Activated naive CD8-positive, alpha-beta T cell treated with anti-CD3 and anti-CD28 coated beads, Interleukin-2, amount 10 ng/mL, durations not matched to agents 7 days and 5 days (primary cell): ENCODE results near the gene PDGFRB. TPM values are rescaled to one million over a fixed set of nuclear protein-coding genes. Genes with fewer than 3 reads are reported as not detected.

Experiments
- ATAC-seq: fragments of 150-1000 bp; cut with Tn5 transposase; one replicate; pipeline ENCODE4 v1.10.0; 2021; ENCODE audit warnings: low read depth, moderate library complexity
- POLR2A ChIA-PET: fragments of 350-600 bp; sonication (Branson Sonifier 250); formaldehyde crosslinking; loops from one replicate; lab custom pipeline; 2021; ENCODE audit warnings: antibody characterized with exemption; lab: Charles Lee
- DNase-seq: peaks from one replicate; pipeline ENCODE4 v3.0.0; 2021
- H3K27ac Mint-ChIP-seq: one replicate; pipeline ENCODE4 v1.8.0; 2022; ENCODE audit warnings: mild to moderate bottlenecking, mixed read lengths
- H3K27me3 Mint-ChIP-seq: one replicate; pipeline ENCODE4 v1.8.0; 2022; ENCODE audit warnings: mild to moderate bottlenecking, moderate library complexity, mixed read lengths
- H3K36me3 Mint-ChIP-seq: one replicate; pipeline ENCODE4 v1.8.0; 2021; ENCODE audit warnings: mild to moderate bottlenecking, mixed read lengths
- H3K4me1 Mint-ChIP-seq: one replicate; pipeline ENCODE4 v1.8.0; 2021; ENCODE audit warnings: mixed read lengths
- H3K4me3 Mint-ChIP-seq: one replicate; pipeline ENCODE4 v1.8.0; 2022; ENCODE audit warnings: mild to moderate bottlenecking, moderate library complexity, mixed read lengths
- H3K9me3 Mint-ChIP-seq: one replicate; pipeline ENCODE4 v1.8.0; 2021; ENCODE audit warnings: mixed read lengths
- total RNA-seq, 2 experiments: library from RNA; stranded (reverse); gene quantifications; one replicate each; pipeline ENCODE4 v1.2.3, GENCODE V29; 2021

PDGFRB gene
- total RNA-seq, 2 experiments from 2014 or later: 33.4 to 41.5 TPM

DNA sequence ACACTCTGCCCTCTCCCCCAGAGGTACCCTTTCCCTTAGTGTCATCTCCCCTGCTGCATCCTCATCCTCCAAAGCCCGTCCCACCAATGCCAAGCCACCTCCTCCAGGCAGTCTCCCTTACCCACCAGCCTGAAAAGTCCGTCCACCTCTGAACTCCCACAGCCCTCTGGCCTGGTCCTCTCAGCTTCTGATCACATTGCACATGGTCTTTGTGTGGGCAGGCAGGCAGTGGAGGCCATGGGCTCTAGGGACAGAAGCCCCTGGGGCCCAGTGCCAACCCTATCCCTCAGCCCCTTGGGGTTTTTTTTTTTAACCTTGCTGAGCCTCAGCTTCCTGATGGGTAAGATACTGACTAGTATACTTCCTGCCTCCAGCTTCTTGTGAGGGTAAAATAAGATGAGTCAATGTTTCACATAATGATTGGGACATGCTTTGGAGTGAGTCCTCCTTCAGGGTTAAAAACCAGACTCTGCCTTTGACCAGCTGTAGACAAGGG lies 88.7 kb downstream of the PDGFRB start:
- Mint-ChIP-seq H3K4me3 (no peak overlapping the region), H3K4me1 (peaks cover 13% of the 10 kb centered on the region), H3K9me3 (no peaks in the 10 kb centered on the region), H3K27ac (no peak overlapping the region), H3K27me3 (peaks cover 11% of the 10 kb centered on the region), H3K36me3 (no peaks in the 10 kb centered on the region)
- ATAC-seq (peak; percentile 80), DNase-seq (no peak)
- POLR2A ChIA-PET: no interaction called here

DNA sequence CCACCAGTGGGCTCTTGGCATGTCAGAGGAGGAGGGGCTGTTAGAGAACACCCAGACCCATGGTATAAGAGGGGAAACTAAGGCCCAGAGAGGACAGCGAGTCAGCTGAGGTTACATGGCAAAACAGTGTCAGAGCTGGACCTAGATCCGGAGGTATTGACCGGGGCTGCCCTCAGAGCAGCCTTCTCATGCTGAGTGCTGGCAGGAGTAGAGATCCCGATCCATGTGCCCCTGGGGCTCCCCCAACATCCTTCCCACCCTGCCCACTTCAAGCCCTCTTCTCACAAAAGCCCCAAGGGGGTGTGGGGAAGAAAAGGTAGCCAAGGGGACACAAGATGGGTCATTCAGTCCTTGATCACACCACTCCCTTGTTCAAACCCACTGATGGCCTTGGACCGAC lies 89.2 kb downstream of the PDGFRB start:
- POLR2A ChIA-PET: no interaction called here
- no peaks in the 10 kb centered on the region for H3K36me3 Mint-ChIP-seq
- H3K27me3 Mint-ChIP-seq: peaks cover 11% of the 10 kb centered on the region
- no peak for DNase-seq
- H3K27ac Mint-ChIP-seq: no peak overlapping the region
- no peak overlapping the region for H3K4me3 Mint-ChIP-seq
- H3K9me3 Mint-ChIP-seq: no peaks in the 10 kb centered on the region
- no peak for ATAC-seq
- peaks cover 13% of the 10 kb centered on the region for H3K4me1 Mint-ChIP-seq

DNA sequence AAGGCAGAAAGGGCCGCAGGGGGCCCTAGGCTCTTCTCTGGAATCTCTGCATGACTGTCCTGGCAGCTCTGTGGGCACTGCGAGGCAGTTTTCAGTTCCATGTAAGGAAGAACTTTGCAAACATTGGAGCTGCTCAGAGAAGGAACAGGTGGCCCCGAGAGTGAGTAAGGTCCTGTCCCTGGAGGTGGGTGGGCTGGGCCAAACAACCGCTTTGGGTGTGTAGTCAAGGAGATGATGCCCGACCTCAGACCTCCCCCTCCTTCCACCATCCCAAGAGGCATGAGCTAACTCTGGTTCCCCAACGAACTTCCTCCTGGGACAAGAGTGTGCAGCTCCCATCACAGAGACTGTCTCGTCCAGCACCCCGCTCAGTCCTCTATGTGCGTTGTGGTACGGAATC lies 89.8 kb downstream of the PDGFRB start:
- Mint-ChIP-seq H3K27me3 (peaks cover 11% of the 10 kb centered on the region), H3K4me3 (no peak overlapping the region), H3K4me1 (peaks cover 13% of the 10 kb centered on the region), H3K27ac (no peak overlapping the region), H3K36me3 (no peaks in the 10 kb centered on the region), H3K9me3 (no peaks in the 10 kb centered on the region)
- ATAC-seq (no peak), DNase-seq (no peak)
- POLR2A ChIA-PET: no interaction called here

DNA sequence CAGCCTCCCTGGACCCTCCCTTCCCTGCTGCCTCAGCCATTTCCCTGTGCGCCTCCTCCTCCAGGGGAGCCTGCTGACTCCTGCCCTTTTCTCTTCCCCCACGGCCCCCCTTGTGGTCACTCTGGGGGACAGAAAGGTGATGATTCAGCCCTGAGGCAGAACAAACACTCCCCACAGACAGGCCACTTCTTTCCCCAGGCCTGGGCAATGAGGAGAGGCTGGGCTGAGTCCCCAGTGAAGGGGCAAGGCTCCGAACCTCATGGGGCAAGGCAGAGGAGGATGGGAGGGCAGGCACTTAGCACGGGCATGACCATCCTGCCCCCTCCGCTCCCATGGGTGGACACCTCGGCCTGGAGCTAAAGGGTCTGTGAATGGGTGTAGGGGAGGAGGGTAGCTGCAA lies 90.3 kb downstream of the PDGFRB start:
- Mint-ChIP-seq H3K4me1 (peaks cover 13% of the 10 kb centered on the region), H3K4me3 (no peak overlapping the region), H3K36me3 (no peaks in the 10 kb centered on the region), H3K27me3 (peaks cover 11% of the 10 kb centered on the region), H3K27ac (no peak overlapping the region), H3K9me3 (no peaks in the 10 kb centered on the region)
- DNase-seq: no peak
- ATAC-seq: no peak
- POLR2A ChIA-PET: no interaction called here

DNA sequence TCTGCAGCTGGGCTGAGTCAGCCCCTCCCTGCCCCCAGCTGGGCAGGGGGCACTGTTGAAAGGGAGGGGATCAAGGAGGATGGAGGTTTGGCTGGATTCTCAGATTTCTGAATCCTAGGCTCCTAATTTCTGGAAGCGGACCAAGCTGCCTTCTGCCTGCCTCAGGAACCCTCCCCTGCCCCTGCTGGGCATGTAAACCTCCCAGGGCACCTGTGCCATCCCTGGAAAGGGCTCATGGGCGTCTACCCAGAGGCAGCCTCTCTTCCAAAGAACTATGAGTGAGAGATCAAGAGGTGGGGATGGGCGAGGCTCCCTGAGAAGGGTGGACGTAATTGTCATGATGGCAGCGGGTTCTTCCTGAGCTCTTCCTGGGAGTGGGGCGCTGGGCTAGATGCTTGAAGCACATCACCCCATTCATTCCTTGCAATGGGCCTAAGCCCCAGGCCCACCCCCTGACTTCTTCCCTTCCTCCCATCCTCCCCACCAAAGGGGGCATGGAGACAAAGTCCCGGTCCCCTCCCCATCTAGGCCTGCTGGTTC lies 90.9 kb downstream of the PDGFRB start:
- no peak for ATAC-seq

More for the DNA sequence above, 90.9 kb downstream of the PDGFRB start:
- peaks cover 13% of the 10 kb centered on the region for H3K4me1 Mint-ChIP-seq
- H3K9me3 Mint-ChIP-seq: no peaks in the 10 kb centered on the region
- peaks cover 11% of the 10 kb centered on the region for H3K27me3 Mint-ChIP-seq
- POLR2A ChIA-PET: no interaction called here
- no peak overlapping the region for H3K4me3 Mint-ChIP-seq
- DNase-seq: no peak
- H3K36me3 Mint-ChIP-seq: no peaks in the 10 kb centered on the region
- H3K27ac Mint-ChIP-seq: peak overlapping the region; percentile 34

Other genes starting within 250 kb of the PDGFRB start
- not detected for gene PDE6A, start 211.1 kb downstream of the PDGFRB start, total RNA-seq
- 1 to 10 TPM; 8.6 to 9.7 TPM for gene SLC26A2, start 195.1 kb downstream of the PDGFRB start, total RNA-seq
- gene TIGD6, start 155.2 kb downstream of the PDGFRB start, total RNA-seq: 1 to 10 TPM; 2.6 to 3.4 TPM
- gene HMGXB3, start 155.1 kb downstream of the PDGFRB start, total RNA-seq: 10 to 100 TPM; 36.3 to 41.3 TPM
- gene CSF1R, start 69.3 kb downstream of the PDGFRB start, total RNA-seq: 1 to 10 TPM; 3.4 to 3.6 TPM
- not detected for gene CDX1, start 10.9 kb upstream of the PDGFRB start, total RNA-seq
- gene SLC6A7, start 34.2 kb upstream of the PDGFRB start, total RNA-seq: not detected
- not detected for gene CAMK2A, start 133.9 kb upstream of the PDGFRB start, total RNA-seq
- not detected for gene ARSI, start 147.1 kb upstream of the PDGFRB start, total RNA-seq
- gene TCOF1, start 201.9 kb upstream of the PDGFRB start, total RNA-seq: 10 to 100 TPM; 68.8 to 72.5 TPM